Left lobe of liver (tissue), 2 donors: Measurements from ENCODE around the gene NFKBIL1. TPM values are rescaled to one million over a fixed set of nuclear protein-coding genes. Genes with fewer than 3 reads are reported as not detected.
"Not testable (repeated sequence)": the region's sequence is repeated elsewhere in the genome, so short reads cannot be mapped to it uniquely, and the experiment has no call there.

Experiments
- ATAC-seq: fragments of 200-7000 bp; cut with Tn5 transposase; one replicate; pipeline ENCODE4 v1.9.1; 2020; ENCODE audit warnings: mild to moderate bottlenecking, moderate library complexity
- DNase-seq: peaks from one replicate; pipeline ENCODE4 v3.0.0-alpha.2; 2020; ENCODE audit warnings: low spot score
- total RNA-seq: library from RNA; stranded (reverse); gene quantifications from one replicate; pipeline ENCODE4 v1.2.1, GENCODE V29; 2021
- donor health status: DM: no; HTN: no; CAD: no; lungs with moderate emphysema.
- donor health status: DM: no; HTN: yes; CAD: no.

Gene NFKBIL1
- 9.4 TPM for total RNA-seq

GRCh38 chr6:31546958-31547726 is at the start of gene NFKBIL1:
Gene NFKBIL1, plus strand, starts transcription at chr6:31547608. Its CDS starts 87 bp downstream, at chr6:31547695.
- peak; percentile 92 for ATAC-seq
- peak; percentile 95 for DNase-seq

- DNase-seq = no peak
- no peak for ATAC-seq
Measured at GRCh38 chr6:31498748-31499147, 48.7 kb upstream of the NFKBIL1 start.

- not testable (repeated sequence) for ATAC-seq, DNase-seq
Measured at GRCh38 chr6:31499648-31500047, 47.8 kb upstream of the NFKBIL1 start.

DNA sequence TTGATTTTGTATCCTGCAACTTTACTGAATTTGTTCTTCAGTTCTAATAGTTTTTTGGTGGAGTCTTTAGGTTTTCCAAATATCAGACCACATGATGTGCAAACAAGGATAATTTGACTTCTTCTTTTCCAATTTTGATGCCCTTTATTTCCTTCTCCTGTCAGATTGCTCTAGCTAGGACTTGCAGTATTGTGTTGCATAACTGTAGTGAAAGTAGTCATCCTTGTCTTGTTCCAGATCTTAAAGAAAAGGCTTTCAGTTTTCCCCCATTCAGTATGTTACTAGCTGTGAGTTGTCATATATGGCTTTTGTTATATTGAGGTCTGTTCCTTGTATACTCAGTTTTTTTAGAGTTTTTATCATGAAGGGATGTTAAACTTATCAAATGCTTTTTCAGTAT is 44.8 kb upstream of the NFKBIL1 start:
- ATAC-seq (no peak), DNase-seq (no peak)

DNA sequence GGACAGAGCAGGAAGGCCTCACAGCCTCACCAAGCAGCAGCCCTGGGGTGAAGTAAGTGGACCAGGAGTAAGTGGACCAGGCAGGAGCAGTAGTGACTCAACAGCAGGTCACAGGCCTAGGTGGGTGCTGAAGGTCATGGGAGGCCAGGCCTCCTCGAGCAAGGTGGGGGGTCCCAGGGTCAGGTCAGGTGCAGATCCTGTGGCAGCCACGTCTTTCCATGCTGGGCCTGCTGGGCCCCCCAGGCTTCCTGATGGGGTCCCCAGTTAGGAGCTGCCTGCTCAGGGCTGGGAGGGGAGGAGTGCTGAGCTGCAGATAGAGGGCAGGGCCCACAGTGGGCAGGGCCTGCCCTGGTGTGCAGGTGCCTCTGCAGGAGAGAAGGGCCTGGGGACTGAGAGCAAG is 38.4 kb upstream of the NFKBIL1 start:
- not testable (repeated sequence) for DNase-seq, ATAC-seq

GRCh38 chr6:31510007-31510406 is 37.4 kb upstream of the NFKBIL1 start:
- ATAC-seq (no peak), DNase-seq (no peak)

DNA sequence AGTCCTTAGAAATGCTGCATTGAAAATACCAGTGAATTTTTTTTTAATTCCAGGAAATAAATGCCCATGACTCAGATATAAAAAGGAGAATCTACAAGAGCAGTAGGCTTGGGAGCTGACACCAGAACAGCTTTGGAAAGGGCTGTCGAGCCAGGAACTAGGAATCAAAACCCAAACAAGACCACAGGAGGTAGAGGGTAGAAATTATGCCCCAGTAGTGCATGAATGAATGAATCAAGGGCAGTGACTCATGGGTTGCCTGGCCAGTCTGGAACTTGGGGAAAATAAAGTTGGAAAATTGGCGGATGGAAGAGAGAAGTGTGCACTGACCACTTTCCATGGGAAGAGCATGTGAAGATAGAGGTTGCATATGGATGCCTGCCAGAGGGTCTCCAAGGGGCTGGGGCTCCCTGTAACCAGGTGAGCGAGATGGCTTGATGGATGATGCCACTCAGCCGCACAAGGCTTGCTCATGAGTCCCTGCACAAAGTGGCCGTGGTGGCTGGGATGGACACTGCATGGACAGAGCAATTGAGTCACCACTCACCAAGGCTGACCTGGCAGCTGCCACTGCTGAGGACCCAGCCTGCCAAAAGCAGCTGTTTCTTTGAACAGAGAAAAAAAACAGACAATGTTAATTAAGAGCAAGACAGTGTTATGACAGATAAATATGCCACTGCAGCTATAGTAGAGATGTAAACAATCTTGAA is 33.8 kb upstream of the NFKBIL1 start:
- DNase-seq (no peak), ATAC-seq (no peak)

DNA sequence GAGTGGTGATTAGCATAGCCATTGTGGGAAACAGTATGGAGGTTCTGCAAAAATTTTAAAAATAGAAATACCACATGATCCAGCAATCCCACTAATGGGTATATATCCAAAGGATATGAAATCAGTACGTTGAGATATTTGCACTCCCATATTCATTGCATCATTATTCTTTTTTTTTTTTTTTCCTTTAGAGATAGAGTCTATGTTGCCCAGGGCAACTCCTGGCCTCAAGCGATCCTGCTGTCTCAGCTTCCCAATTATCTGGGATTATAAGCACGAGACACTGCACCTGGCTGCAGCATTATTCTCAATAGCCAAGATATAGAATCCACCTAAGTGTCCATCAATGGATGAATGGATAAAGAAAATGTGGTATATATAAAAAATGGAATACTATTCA is 25.6 kb upstream of the NFKBIL1 start:
- ATAC-seq = no peak

GRCh38 chr6:31525553-31525931 is 21.9 kb upstream of the NFKBIL1 start:
- DNase-seq = no peak
- ATAC-seq = no peak

More for the DNA sequence above, 25.6 kb upstream of the NFKBIL1 start:
- no peak for DNase-seq

- no peak for DNase-seq
- no peak for ATAC-seq
Measured at GRCh38 chr6:31525932-31526591, 21.3 kb upstream of the NFKBIL1 start.

DNA sequence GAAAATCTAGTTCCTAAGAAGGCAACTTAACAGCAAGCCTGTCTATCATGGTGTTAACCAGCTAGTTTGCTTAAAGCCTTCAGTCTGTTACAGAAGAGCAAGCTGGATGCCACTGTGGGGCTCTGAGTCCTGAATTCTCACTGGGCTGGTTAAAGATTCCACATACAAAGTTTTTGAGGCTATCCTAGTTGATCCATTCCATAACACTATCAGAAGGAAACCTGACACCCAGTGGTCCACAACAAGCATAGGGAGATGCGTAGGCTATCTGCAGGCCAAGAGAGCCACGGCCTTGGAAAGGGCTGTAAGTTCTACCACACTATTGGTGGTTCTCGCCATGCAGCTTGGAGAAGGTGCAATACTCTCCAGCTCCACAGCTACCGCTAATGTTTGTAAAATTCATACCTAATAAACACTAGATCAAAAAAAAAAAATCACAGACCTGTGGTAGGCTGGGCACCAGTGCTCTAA is 19.1 kb upstream of the NFKBIL1 start:
- ATAC-seq (no peak), DNase-seq (no peak)

- ATAC-seq (peak; percentile 42), DNase-seq (no peak)
Measured at GRCh38 chr6:31528821-31529328, 18.5 kb upstream of the NFKBIL1 start, which contains the start of gene MCCD1. Gene MCCD1, plus strand, starts transcription at chr6:31528962. Its CDS starts 53 bp downstream, at chr6:31529015.

GRCh38 chr6:31529329-31530150 is 17.9 kb upstream of the NFKBIL1 start:
- ATAC-seq (peak; percentile 11), DNase-seq (no peak)

GRCh38 chr6:31530659-31531058 is 16.7 kb upstream of the NFKBIL1 start:
- ATAC-seq (no peak), DNase-seq (no peak)

DNA sequence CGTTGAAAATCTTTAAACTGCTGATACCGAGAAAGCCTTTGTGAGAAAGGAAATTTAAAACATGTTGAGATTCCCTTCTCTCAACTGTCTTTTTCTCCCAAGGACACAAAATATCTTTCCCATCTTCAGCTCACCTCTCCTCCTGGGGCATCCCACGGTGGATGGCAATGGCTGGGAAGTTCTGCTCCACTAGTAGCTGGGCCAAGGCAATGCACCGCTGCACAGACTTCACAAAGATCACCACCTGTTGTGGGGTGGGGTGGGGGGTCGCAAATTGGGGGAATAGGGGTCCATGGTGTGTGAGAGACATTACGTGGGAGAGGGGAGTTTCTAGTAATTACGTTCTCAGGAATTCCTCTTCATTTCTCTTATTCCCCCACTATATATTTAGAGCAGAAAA is 16.2 kb upstream of the NFKBIL1 start:
- DNase-seq (no peak), ATAC-seq (no peak)

GRCh38 chr6:31531771-31532643 is 15.4 kb upstream of the NFKBIL1 start:
- DNase-seq (no peak), ATAC-seq (no peak)

DNA sequence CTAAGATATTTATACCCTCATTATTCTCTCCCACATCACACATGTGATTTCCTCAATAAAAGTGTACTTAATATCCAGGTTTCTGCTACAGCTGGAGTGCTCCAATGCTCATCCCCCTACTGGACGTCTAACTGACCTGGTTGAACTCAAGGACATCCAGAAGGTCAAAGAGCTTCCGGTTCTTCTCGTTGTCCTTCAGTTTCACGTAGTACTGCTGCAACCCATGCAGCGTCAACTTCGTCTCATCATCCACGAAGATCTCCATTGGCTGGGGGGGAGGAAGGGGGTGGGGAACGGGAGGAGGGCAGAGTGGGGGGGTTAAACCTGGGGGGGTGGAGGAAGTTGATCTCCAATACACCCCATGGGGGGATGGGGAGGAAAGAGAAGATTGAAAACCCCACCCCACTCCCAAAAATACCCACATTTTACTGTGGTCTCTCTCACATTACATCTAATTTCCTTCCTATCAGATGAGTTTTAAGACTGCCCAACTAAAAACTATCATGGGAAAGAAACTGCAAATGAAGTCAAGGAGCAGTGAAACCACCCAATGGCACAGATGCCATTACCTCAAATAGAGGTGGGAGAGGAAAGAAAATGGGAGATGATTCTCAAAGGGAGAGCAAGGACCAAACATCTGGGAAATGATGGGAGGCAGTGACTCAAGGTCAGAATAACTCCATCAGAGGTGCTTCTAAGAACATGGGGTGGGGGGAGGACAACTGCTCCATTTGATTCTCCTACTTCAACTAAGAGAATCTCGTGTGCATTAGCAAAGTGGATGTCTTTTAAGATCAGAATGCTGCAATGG is 14.6 kb upstream of the NFKBIL1 start:
- DNase-seq (no peak), ATAC-seq (peak; percentile 25)

GRCh38 chr6:31533455-31533841 is 14.0 kb upstream of the NFKBIL1 start:
- ATAC-seq (no peak), DNase-seq (no peak)

GRCh38 chr6:31534011-31534410 is 13.4 kb upstream of the NFKBIL1 start:
- DNase-seq (no peak), ATAC-seq (no peak)
